ENCODE measurements around the gene DSG4.

The DSG4 gene

DNA sequence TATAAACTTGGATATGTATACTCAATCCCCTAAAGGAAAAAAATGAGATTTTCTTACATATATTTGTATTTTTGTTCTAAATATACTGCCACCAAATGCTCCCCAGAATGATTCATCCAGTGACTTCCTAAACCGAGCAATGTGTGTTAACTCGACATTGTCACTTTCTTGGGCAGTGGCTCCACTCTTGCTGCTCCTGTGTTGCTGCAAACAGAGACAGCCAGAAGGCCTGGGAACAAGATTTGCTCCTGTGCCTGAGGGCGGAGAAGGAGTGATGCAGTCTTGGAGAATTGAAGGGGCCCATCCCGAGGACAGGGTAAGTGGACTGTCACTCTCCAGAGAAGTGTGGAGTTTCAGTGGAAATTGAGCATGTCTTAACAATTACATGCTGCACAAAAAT lies 32.7 kb downstream of the DSG4 start:
- no peak for DNase-seq

DNA sequence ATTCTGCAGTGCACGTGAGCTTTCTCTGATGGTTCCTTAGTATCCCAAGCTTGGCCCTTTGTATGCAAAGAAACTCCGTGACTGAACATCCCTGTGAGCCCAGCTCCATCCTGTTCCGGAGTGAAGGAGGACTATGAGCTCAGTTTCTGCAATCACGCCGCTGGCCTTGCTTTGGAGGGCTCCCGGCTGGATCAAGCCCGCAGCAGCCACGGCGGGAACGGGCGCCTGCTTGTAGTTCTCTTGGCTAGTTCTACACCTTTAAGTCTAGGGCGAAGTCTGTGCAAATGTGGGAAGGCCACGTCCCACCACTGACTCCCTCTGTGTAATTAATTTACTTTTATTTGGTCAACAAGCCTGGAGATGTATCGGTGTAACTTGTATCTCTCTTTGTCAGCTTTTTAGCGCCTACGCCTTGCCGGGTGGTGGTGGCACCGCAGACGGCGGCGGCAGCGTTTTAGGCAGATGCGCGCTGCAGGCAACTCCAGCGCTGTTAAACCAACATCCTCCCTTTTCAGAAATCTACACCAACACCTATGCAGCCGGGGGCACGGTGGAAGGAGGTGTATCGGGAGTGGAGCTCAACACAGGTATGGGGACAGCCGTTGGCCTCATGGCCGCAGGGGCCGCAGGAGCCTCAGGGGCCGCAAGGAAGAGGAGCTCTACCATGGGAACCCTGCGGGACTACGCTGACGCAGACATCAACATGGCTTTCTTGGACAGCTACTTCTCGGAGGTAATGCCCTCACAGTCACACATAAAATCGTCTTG lies 34.3 kb downstream of the DSG4 start:
- no peak for DNase-seq

DNA sequence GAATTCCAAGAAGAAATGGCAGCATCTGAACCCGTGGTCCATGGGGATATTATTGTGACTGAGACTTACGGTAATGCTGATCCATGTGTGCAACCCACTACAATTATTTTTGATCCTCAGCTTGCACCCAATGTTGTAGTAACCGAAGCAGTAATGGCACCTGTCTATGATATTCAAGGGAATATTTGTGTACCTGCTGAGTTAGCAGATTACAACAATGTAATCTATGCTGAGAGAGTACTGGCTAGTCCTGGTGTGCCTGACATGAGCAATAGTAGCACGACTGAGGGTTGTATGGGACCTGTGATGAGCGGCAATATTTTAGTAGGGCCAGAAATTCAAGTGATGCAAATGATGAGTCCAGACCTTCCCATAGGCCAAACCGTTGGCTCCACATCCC lies 36.6 kb downstream of the DSG4 start:
- DNase-seq: no peak

DNA sequence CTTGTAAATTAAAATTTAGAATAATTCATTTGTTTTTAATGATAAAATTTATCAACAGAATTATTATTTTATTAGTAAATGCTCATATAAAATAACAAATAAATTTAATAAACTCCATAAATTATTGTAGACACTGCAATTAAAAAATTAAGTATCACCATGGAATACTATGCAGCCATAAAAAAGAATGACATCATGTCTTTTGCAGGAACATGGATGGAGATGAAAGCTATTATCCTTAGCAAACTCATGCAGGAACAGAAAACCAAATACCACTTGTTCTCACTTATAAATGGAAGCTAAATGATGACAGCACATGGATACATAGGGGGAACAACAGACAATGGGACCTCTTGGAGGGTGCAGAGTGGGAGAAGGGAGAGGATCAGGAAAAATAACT lies 41.3 kb downstream of the DSG4 start:
- no peak for DNase-seq

DNA sequence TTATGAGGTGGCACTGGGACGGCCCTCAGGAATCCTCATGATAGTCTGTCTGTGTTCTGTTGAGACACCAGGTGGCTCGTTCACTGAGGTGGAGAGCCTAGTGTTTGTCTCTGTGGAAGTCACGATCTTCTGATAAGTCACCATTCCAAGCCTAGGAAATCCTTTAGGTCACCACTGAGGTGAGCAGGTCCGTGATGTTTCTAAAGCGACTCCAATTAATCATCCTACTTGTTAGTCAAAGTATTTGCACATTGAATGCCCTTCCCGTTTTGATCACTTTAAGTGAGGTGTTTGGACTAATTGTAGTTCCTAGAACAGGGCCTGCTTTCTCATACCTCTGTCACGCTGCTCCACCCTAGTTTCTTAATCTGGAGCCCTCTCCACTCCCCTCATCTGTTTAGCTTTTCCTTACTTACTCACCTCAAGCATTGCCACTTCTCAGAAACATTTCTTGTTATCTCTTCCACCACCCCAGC lies 42.9 kb downstream of the DSG4 start:
- DNase-seq: no peak

DNA sequence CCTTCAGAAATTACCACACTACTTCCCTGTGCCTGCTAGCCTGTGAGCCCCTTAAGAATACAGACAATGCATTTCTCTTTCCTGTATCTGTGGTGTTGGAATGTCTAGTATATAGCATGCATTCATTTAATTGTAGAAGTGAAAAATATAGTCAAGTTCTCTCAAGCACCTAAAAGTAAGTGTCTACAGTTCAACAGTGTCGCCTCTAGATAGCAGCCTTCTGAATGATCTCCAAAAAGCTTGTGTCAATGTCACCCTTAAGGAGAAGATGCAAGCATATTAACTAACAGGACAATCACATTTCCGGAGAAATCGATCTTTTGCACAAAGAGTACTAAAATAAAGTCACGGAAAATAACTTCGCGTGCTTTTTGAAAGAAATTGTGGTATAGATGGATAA lies 43.5 kb downstream of the DSG4 start:
- DNase-seq: no peak

DNA sequence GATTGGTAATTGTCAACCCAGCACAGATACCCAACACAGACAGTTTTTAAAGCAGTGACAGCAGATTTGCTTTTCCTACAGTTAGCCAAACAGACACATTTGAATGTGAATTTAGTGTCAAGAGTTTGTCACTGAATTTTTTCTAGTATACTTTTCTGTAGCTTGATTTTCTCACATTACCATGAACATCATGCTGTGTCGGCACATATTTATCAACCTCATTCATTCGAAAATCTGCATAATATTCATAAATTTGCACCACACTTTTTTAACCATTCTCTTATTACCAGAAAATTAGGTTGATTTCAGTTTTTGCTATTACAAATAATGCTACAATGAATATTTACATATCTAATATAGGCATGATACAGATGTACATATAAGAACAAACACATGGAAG lies 43.9 kb downstream of the DSG4 start:
- DNase-seq: no peak

DNA sequence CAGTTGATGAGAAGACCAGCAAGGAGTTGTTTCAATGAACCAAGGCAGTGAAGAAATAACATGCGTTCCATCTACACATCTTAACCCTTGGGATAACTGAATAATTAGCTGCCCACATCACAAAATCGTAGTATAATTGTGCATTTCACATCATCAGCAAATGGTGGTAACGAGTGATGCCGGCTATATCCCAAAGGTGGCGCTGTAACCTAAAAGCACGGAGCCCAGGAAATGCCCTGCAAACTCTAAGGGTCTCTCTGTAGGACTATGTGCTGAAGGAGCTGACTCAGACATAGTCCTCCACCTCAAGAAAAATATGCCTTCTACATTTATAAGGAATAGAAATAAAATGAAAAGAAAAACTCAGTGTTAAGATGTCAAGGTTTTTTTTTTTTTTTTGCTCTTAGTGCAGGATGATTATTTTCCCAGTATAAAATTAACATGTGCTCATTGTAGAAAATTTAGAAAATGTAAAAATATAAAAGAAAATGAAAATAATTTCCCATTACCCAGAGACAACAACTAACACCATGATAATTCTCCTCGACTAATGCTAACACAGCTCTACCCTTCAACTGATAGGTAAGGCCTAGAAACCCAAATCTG lies 47.9 kb downstream of the DSG4 start:
- DNase-seq: no peak

DNA sequence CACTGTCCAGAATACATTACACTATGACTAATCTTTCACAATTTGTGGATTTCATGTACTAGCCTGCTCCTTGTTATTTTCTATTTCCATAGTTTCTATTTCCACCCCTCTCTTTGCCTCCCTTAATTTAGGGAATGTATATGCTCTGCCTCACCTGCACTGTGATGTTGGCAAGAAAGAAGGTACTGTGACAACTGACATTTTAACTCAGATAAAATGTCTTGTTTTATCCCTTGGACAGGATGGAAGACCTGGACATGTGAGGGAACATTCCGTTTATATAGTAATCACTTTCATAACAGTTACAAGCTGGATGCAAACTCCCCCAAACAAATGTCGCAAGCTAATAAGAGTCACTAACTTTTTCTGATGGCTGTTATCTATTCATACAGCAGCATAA lies 49.4 kb downstream of the DSG4 start:
- DNase-seq: no peak

DNA sequence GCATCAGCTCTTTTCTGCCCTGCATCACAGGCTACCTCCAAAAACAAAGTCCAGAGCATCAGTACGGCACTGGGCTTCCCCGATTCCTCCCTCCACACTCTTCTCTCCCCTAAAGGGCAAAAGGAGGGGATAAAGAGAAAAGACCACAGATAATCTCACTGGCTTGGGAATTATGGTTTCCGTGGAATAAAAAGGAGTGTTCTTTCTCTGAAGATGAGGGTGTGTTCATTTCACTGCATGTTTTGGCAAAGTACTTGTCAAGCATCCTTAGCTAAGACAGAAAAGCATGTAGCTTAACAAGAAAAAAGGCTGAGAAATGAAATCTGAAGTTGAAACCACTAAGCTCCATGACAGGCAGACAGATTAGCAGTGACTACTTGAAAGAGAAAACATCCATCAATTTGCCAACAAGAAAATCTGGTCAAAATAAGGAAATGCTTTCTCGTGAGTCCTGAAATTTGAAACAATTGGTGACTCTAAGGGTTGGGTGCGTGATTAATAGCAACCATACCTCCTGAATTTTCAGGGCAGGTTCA lies 50.4 kb downstream of the DSG4 start:
- DNase-seq: no peak

DNA sequence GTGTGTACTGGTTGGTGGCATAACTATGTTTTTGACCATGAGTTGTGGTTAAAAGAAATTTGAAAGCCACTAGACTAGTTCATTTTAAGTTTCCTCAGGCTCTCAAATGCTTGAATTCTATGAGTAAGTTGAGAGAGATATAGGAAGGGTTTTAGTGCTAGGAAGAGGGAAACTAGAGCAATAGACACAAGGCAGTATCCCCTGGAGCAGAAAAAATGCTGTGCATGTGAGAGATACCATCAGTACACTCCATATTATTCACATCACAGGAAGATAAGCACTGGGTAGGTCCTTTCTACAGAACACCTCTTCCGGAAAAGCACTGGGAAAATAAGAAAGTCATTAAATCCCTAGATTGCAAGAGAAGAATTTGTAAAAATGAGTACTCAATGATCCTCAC lies 51.6 kb downstream of the DSG4 start:
- DNase-seq: no peak

DNA sequence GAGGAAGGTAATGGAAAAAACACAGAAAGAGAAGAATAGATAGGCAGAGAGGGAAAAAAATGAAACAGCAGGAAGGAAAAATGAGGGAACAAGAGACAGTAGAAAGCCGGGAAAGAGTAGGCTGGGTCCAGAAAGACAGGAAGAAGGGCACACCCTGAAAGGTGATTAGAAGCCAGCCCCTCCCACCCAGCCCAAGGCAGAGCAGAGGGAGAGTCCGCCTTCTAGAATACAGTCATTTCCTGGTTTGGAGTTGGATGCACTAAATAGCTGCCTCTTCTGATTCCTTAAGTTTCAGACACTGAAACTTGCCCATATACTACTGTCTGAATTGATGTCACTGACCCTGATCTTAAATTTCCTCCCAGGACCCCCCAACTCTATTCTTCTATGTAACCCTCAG lies 53.0 kb downstream of the DSG4 start:
- no peak for DNase-seq

DNA sequence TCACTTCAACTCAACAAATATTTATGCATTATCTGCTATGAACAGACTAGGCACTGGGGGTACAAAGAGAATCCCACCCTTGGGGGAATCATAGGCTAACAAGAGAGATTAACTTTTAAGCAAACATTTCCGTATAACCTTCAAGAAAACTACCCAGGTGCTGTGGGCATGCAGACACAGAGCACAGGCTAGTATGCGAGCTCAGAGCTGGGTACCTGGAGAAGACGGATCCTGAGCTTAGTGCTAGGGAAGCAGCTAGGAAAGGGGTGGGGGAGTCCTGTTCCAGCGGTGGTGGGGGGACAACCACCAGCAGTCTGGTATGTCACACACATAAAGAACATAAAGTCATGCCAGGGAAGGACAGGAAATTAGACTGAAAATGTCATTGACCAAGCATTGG lies 53.5 kb downstream of the DSG4 start:
- DNase-seq: no peak

DNA sequence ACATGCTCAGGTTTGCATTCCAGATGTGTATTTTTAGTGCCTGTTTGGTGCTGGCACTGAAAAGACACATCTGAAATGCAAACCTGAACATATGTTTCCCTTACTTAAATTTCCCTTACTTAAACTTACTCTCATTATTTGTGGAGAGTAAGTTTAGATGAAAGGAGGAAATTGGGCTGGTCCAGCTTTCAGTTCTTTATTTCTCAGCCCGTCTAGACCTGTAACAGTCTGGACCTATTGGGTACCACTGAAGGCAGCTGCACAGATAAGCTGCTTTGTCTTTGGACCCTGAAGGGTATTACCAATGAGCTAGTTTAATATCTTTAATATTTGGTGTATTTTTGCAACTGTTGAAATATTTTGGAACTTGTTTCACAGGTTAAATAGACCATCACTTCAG lies 54.0 kb downstream of the DSG4 start:
- no peak for DNase-seq

DNA sequence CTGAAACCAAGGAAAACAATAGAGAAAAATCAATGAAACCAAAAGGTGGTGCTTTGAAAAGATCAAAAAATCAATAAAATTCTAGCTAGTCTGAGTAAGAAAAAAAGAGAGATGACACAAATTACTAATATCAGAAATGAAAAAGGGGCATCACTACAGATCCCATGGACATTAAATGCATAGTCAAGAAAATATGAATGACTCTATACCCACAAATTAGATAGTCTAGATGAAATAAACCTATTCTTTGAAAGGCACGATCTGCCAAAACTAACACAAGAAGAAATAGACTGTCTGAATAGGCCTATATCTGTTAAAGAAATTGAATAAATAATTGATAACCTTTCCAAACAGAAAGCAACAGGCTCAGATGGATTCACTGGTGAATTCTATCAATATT lies 55.7 kb downstream of the DSG4 start:
- DNase-seq: no peak

DNA sequence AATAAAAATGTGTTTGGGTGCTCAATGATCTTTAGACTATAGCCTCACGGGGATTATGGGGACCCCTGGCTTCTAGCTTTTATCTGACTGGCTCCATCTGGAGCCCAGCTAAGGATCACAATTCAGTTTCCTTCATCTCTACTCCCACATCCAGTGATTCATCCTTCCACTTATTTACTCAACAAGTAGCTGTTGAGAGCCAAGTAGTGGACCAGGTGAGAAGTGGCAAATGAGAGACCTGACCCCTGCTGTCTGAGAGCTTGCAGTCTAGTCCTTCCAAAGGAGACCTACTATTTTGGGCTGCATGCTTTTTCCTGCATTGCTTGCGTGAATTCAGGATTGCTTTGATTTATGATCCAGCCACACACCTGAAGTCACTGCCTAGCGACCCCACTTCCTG lies 60.2 kb downstream of the DSG4 start:
- no peak for DNase-seq

DNA sequence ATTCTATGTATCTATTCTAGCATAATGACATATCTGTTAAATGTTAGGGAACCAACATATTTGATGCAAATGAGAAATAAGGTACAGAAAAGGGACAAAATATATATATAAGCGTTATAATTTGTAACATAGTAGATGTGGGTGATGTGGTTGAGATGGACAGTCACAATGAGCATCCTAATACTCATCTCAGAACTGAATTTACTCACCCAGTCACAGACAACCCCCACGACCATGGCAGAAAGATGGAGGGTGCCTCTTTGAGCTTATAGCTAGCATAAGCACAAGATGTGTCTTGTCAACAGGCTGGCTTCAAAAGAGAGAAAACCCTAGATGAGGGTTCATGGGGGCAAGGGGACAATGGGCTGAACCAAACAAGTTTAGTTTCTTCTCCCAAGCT lies 61.8 kb downstream of the DSG4 start:
- DNase-seq: no peak

DNA sequence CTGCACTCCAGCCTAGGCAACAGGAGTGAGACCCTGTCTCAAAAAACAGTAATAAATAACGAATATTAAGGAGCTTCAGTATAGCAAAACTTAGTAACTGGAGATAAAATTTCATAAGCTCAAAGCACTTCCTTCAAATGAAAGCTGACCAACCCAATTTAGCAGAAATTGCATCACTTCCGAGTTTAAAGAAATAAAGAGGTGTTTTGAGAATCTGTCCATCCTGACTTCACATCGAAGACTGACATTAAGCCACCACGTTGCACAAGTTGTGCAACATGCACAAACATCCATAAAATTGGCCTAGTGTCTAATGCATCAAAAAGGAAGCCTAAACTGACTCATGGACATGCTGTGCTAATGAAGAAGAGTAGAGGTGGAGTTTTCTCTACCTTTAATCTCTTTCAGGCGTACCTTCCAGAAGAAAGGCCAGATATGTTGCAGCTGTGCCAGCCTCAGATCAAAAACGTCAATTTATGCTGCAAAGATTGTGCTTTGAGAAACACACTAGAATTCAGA lies 63.3 kb downstream of the DSG4 start:
- no peak for DNase-seq

DNA sequence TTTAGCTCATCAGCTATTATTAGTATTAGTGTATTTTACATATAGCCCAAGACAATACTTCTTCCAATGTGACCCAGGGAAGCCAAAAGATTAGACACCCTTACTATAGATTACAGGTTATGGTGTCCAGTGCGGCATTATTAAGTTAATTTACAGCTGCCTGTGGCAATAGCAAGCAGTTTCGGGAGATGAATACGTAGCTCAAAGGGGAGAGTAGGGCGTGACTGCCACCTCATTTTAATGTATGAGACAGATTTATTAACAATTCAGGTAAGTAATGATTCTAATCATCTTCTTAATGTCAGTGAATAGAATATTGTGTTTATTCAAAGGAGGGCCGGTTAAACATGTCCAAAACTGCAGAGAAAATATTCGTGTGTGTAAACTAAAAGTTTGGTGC lies 64.2 kb downstream of the DSG4 start:
- DNase-seq: no peak

DNA sequence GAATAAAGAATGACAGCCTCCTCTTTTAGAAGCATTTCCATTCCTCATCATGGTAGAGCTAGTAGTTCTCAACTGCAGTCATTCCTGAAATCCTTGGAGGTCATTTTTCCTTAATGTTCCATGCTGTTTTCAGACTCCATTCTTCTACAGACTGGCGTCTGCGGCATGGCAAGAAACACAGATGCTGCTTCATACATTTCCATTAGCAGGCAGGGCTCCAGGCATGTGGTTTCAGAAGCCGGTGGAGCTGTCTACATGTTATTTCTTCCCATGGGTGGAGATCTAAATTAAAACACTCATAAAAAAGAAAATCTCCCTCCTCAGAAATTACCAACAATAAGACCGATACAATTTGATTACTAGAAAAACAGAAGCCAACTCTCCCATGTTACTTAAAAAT lies 64.9 kb downstream of the DSG4 start:
- no peak for DNase-seq

DNA sequence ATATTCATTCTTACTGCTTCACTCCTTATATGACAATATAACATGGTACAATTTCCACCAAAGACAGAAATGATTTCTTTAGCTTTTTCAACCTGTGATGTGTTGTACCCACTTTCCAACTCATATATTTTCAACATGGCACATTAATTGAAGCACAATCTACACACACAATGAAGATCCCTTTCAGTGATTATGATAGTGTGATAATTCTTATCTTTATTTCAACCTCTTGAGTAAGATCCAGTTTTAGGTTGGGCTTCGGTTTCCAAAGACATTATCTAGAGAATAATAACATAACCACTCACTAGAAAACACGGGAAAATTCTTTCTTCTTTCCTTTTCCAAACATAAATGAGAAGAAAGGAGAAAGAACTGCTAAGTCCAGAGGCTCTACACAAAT lies 67.6 kb downstream of the DSG4 start:
- no peak for DNase-seq

DNA sequence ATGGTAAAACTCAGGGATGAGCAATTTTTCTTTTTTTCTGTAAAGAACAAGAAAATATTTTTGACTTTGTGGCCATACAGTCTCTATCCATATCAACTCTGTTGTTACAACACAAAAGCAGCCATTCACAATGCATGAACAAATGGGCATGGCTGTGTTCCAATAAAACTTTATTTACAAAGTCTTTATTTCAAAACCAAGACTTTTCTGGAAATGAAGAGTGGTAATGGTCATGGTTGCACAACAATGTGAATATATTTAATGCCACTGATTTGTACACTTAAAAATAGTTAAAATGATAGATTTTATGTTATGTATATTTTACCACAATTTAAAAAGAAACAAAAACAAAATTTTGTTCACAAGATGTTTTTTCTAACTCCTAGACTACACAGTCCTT lies 69.3 kb downstream of the DSG4 start:
- DNase-seq: no peak

DNA sequence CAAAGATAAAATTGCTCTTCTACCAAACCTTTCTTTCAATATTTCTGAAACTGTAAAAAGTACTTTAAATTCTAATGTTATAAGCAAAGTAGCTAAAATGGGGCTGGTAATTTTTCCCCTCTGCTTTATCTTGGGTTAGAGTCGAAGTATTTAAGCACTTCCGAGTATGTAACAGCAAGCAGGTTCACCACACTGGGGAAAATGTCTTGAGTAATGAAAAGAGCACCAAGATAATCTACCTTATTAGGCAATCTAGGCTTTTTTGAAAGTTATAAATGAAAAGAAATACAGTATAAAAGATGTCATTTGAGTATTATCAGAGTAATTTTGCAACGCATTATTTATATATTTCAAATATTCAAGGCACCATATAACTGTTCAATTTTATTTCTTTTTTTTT lies 70.3 kb downstream of the DSG4 start:
- no peak for DNase-seq

DNA sequence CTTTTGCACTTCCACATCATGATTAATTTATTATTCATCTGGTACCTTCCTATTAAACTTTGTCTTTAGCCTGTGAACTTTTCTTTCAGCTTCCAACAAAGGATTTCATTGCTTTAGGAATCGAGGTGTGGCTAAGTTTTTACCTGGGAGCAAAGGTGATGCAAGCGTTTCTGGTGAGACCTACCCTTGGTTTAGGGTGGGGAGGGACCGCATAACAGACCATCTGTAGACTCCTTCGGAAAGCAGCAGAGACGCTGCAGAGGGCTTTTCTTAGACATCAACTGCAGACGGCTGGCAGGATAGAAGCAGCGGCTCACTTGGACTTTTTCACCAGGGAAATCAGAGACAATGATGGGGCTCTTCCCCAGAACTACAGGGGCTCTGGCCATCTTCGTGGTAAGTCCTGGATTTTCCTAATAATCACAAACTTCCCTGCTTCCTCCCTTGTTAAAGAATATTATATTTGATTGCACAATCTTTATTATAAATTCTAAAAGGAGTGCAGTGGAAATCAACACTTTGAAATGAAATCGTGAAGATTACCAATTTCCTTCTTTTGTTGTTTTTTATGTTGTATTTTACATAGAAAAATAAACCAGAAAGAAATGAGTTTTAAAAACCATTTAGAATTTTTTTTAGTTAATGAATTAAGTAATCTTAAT lies 71.1 kb downstream of the DSG4 start, which contains the start of gene DSG3:
DSG3 (plus strand) TSS at position 212 of the 662 bp plus-strand sequence; CDS start at position 349, 137 bp downstream.
- DNase-seq: no peak
